Measurements from ENCODE around the gene PITPNC1.

PITPNC1 gene

DNA sequence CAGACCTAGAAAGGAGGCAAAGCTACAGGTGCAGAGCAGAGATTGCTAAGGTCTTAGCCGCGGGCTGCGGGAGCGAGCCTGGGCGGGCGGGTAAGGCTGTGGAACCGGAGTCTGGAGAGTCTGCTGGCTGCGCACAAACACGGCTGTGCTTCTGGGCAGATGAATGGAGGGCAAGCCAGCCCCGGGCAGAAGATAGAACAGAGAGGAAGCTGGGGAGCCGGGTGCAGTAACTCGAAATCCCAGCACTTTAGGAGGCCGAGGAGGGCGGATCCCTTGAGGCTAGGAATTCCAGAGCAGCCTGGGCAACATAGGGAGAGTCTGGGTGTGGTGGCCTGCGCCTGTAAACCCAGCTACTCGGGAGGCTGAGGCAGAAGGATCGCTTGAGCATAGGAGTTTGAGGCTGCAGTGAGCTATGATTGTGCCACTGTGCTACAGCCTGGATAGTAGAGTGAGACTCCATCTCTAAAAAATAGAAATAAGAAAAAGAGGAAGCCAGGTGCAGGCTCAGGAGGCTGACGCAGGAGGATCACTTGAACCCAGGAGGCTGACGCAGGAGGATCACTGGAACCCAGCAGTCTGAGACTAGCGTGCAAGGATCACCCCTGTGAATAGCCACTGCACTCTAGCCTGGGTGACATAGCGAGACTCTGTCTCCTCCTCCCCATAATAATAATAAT lies 56.3 kb downstream of the PITPNC1 start:
- DNase-seq (ENCODE audit: low read depth in 2 of 2, low spot score in 1 of 2): no peak

DNA sequence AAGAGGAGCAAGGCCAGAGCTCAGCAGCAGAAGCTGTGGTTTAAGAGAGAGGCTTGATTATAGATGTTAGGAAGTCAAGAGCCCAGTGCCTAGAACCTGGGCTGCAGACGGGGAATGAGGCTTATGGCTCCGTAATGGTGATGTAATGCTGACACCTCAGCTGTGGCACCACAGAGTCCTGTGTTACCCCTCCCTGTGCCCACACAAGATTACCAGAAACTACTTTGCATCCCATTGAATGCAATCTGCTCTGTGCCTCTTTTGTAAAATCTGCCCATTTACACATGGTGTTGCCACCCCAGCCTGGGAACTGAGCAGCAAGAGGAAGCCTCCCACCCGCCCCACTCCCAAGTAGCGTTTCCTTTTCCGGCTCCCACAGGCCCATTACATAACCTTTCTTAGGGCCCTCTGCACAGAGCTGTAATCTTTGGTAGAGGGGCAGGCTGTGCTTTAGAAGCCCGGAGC lies 57.0 kb downstream of the PITPNC1 start:
- DNase-seq (ENCODE audit: low read depth in 2 of 2, low spot score in 1 of 2): no peak

DNA sequence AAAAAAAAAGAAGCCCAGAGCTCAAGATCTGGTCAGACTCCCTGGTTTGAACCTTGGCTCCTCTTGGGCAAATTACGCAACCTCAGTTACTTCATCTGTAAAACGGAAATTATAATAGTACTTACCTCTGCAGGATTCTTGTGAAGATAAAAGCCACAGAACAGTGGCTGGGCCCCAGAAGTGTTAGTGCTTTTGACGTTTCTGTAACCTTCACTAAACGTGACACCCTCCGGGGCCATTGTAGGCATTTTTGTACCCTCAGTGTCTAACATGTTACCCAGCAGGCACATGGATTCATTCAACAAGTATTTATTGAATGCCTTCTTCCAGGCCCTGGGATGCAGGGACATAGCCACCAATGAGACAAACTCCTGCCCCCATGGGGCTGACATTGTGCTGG lies 58.0 kb downstream of the PITPNC1 start:
- DNase-seq (ENCODE audit: low read depth in 2 of 2, low spot score in 1 of 2): peak in 1 of 2 donors; percentile 32

- DNase-seq (ENCODE audit: low read depth in 2 of 2, low spot score in 1 of 2): no peak
Measured at GRCh38 chr17:67435786-67436185, 58.7 kb downstream of the PITPNC1 start.

DNA sequence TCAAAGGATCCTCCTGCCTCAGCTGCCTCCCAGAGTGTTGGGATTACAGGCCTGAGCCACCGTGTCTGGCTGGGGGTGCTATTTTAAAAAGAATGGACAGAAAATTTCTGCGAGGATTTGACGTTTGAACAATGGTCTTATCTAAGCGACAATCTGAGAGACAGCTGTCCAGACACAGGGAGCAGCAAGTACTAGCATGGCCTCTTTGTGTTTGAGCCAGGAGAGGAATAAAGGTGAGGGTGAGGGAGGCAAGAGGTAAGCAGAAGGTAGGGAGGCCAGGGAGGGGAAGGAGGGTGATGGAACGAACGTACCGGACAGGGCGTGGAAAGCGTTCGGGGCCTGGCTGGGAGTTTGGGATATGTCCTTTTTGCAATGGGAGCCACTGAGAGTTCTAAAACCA lies 59.2 kb downstream of the PITPNC1 start:
- DNase-seq (ENCODE audit: low read depth in 2 of 2, low spot score in 1 of 2): no peak

- no peak for DNase-seq (ENCODE audit: low read depth in 2 of 2, low spot score in 1 of 2)
Measured at GRCh38 chr17:67438667-67439066, 61.6 kb downstream of the PITPNC1 start.

DNA sequence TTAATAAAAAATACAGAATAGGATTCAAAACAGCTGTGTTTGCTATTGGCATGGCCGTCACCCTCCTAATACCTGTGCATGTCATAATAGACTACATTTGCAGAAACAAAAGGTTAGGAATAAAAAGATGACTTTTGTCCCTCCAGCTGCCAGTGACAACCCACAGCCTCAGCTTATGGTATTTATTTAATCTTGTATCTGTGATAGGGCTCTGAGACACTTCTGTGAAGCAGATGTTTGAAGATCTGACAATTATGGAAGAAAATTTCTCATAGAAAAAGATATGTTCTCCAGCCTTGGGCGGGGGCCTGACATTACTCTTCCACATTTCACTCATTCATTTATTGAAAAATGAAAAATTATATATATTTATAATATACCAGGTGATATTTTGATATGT lies 62.2 kb downstream of the PITPNC1 start:
- no peak for DNase-seq (ENCODE audit: low read depth in 2 of 2, low spot score in 1 of 2)

DNA sequence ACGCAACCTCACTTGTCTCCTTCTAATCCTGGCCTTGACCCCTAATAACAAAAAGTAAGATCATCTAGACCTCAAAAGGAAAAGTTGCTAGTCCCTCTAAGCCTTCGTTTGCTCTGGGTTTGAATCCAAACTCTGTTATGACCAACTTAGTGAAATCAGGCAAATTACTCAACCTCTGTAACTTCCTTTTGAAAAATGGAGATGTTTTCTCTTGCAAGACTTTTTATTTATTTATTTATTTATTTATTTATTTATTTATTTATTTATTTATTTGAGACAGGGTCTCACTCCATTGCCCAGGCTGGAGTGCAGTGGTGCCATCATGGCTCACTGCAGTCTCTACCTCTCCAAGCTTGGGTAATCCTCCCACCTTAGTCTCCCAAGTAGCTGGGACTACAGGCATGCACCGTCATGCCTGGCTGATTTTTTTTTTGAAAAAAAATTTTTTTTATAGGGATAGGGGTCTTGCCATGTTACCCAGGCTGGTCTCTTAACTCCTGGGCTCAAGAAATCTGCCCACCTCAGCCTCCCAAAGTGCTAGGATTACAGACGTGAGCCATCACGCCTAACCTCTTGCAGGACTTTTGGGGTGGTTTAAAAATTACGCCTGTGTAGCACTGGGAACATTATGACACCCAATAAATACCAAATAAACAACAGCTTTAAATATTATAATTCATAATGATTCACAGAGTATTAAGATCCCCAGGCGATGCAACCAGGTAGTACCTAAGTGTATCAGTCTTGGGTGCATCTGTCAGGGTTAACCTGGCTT lies 63.4 kb downstream of the PITPNC1 start:
- no peak for DNase-seq (ENCODE audit: low read depth in 2 of 2, low spot score in 1 of 2)

GRCh38 chr17:67441052-67441895 lies 64.2 kb downstream of the PITPNC1 start:
- DNase-seq (ENCODE audit: low read depth in 2 of 2, low spot score in 1 of 2): peak; percentile 36 to 59

DNA sequence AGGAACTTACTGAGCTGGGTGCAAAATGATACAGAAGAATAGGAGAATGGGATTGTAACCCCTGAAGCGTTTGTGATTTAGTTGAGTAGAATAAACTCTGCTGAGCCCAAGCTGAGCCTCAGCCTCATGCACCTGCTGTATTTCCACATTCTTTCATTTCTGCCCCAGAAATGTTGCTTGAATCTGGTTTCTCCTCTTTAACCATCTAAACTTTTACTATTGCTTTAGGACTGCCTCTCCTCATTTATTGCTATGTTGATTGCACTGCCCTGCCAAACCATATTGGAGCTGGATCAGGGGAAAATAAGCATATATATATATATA lies 64.8 kb downstream of the PITPNC1 start:
- no peak for DNase-seq (ENCODE audit: low read depth in 2 of 2, low spot score in 1 of 2)

GRCh38 chr17:67442787-67443624 lies 65.9 kb downstream of the PITPNC1 start:
- DNase-seq (ENCODE audit: low read depth in 2 of 2, low spot score in 1 of 2): no peak

- DNase-seq (ENCODE audit: low read depth in 2 of 2, low spot score in 1 of 2): no peak
Measured at GRCh38 chr17:67443931-67444595, 67.0 kb downstream of the PITPNC1 start.

DNA sequence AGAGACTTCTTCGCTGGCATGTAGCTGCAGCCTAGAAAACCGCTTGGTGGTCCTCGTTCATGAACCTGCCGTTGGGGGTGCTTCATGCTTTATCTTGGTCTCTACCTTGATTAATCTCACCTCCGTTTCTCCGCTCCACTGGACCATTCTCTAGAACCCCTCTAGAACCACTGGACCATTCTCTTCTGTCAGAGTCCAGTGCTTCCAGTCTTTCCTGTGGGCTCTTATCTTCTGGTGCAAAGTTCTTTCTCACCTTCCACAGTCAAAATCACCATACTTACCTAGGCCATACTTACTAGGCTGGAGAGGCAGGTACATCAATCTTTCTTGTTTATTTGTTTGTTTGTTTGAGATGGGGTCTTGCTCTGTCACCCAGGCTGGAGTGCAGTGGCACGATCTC lies 71.4 kb downstream of the PITPNC1 start:
- DNase-seq (ENCODE audit: low read depth in 2 of 2, low spot score in 1 of 2): no peak

- DNase-seq (ENCODE audit: low read depth in 2 of 2, low spot score in 1 of 2): no peak
Measured at GRCh38 chr17:67449065-67449464, 72.0 kb downstream of the PITPNC1 start.

GRCh38 chr17:67449845-67450755 lies 73.0 kb downstream of the PITPNC1 start:
- no peak for DNase-seq (ENCODE audit: low read depth in 2 of 2, low spot score in 1 of 2)

- DNase-seq (ENCODE audit: low read depth in 2 of 2, low spot score in 1 of 2): no peak
Measured at GRCh38 chr17:67452681-67453554, 75.8 kb downstream of the PITPNC1 start.

DNA sequence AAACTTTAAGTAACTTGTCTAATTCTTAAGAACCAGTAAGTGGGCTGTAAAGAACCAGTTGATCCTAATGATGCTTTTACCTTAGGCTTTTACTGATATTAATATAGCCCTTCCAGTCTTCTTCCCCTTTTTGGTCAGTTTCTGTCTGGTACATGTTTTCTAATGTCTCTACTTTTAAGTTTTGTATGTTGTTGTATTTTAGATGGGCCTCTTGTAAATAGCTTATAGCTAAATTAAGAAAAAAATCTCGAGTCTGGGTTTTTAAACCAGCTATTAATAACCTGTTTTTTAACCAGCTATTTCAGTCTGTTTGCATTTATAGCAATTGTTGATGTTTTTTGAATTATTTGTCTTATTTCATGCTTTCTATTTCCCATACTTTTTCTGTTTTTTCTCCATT lies 79.0 kb downstream of the PITPNC1 start:
- no peak for DNase-seq (ENCODE audit: low read depth in 2 of 2, low spot score in 1 of 2)

- no peak for DNase-seq (ENCODE audit: low read depth in 2 of 2, low spot score in 1 of 2)
Measured at GRCh38 chr17:67456889-67457288, 79.8 kb downstream of the PITPNC1 start.

All from stimulated activated CD8-positive, alpha-beta memory T cell treated with anti-CD3 and anti-CD28 coated beads, Interleukin-4, amount 100 ng/mL, for 1 hour (primary cell).